WI38 (cell line): ENCODE measurements around the gene CA11.

Experiments
- H3K4me3 ChIP-seq: 2 replicates; pipeline ENCODE4 v1.5.1; 2011; ENCODE audit warnings: low read depth, mild to moderate bottlenecking, control low read depth, low read length
- TF ChIP-seq, protein P1 (sequence below): IDR thresholded peaks from 2 replicates; pipeline ENCODE4 v1.5.1; 2012; ENCODE audit warnings: low read depth, mild to moderate bottlenecking, control low read depth, low read length

Gene CA11

DNA sequence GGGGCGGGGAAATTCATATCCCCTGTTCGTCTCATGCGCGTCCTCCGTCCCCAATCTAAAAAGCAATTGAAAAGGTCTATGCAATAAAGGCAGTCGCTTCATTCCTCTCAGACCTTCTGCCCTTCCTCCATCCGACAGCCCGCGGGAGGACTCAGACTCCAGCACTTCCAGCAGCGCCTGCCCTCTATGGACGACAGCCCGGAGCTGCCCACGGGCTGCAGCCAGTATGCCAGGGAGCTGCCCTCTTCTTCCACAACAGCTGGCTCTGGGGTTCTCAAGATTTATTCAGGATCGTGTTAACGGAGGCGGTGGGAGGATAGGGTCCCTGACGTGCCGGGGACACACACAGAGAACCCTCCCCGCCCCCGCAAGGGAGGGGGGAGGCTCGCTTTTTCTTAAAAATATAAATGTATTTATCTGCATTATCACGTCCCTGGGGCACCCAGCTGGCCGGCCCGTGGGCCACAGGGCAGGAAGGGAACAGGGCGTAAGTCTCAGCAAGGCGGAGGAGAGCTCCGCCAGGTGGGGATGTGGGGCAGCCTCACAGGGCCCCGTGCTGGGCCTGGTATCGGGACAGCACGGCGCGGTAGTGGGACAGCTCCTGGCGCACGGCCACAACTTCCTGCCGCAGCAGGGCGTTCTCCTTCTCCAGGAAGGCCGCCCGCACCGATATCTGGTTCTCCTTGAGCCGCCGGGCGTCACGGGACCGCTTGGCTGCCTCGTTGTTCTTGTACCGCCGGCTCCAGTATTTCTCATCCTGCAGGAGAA is 15.5 kb downstream of the CA11 start:
- H3K4me3 ChIP-seq, result no peak overlapping the region
- TF ChIP-seq, protein P1, sequence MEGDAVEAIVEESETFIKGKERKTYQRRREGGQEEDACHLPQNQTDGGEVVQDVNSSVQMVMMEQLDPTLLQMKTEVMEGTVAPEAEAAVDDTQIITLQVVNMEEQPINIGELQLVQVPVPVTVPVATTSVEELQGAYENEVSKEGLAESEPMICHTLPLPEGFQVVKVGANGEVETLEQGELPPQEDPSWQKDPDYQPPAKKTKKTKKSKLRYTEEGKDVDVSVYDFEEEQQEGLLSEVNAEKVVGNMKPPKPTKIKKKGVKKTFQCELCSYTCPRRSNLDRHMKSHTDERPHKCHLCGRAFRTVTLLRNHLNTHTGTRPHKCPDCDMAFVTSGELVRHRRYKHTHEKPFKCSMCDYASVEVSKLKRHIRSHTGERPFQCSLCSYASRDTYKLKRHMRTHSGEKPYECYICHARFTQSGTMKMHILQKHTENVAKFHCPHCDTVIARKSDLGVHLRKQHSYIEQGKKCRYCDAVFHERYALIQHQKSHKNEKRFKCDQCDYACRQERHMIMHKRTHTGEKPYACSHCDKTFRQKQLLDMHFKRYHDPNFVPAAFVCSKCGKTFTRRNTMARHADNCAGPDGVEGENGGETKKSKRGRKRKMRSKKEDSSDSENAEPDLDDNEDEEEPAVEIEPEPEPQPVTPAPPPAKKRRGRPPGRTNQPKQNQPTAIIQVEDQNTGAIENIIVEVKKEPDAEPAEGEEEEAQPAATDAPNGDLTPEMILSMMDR, result no peak

DNA sequence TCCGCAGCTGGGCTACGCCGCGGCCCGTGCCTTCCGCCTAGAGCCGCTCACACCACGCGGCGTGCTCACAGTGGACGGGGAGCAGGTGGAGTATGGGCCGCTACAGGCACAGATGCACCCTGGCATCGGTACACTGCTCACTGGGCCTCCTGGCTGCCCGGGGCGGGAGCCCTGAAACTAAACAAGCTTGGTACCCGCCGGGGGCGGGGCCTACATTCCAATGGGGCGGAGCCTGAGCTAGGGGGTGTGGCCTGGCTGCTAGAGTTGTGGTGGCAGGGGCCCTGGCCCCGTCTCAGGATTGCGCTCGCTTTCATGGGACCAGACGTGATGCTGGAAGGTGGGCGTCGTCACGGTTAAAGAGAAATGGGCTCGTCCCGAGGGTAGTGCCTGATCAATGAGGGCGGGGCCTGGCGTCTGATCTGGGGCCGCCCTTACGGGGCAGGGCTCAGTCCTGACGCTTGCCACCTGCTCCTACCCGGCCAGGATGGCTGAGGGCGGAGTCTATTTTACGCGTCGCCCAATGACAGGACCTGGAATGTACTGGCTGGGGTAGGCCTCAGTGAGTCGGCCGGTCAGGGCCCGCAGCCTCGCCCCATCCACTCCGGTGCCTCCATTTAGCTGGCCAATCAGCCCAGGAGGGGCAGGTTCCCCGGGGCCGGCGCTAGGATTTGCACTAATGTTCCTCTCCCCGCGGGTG is 16.2 kb downstream of the CA11 start:
- H3K4me3 ChIP-seq, result no peak overlapping the region
- TF ChIP-seq, protein P1, result no peak

DNA sequence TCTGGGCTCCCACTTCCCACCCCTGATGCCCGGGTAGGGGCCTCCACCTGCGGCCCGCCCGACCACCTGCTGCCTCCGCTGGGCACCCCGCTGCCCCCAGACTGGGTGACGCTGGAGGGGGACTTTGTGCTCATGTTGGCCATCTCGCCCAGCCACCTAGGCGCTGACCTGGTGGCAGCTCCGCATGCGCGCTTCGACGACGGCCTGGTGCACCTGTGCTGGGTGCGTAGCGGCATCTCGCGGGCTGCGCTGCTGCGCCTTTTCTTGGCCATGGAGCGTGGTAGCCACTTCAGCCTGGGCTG is 16.7 kb downstream of the CA11 start:
- TF ChIP-seq, protein P1, result no peak
- H3K4me3 ChIP-seq, result no peak overlapping the region

DNA sequence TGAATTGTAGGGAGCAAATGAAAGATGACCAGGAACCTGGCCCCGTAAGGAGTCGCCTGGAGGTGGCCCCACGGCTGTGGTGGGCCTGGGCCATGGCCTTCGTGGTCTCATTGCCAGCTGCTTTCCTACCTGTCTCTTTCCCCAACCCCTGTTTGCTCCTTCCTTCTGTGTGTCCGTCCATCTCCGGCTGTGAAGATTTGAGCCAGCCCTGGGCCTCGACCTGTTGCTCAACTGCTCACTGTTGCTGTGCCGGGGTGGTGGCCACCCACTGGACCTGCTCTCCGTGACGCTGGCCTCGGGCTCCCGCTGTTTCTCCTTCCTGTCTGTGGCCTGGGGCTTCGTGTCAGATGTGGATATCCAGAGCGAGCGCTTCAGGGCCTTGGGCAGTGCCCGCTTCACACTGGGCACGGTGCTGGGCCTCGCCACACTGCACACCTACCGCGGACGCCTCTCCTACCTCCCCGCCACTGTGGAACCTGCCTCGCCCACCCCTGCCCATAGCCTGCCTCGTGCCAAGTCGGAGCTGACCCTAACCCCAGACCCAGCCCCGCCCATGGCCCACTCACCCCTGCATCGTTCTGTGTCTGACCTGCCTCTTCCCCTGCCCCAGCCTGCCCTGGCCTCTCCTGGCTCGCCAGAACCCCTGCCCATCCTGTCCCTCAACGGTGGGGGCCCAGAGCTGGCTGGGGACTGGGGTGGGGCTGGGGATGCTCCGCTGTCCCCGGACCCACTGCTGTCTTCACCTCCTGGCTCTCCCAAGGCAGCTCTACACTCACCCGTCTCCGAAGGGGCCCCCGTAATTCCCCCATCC is 17.3 kb downstream of the CA11 start:
- H3K4me3 ChIP-seq, result no peak overlapping the region
- TF ChIP-seq, protein P1, result no peak

DNA sequence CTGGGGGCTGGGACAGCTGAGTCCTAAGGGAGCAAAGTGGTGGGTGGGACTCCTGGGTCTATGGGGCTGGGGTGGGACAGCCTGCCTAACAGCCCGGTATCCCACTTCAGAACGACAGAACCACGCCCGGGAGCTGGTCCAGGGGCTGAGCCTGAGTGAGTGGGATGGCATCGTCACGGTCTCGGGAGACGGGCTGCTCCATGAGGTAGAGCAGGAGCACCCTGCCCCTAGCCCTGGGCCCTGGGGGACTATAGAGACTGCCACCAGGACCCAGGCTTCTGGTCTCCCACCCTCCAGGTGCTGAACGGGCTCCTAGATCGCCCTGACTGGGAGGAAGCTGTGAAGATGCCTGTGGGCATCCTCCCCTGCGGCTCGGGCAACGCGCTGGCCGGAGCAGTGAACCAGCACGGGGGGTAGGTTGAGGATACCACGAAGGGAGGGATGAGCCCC is 18.1 kb downstream of the CA11 start:
- TF ChIP-seq, protein P1, result no peak

DNA sequence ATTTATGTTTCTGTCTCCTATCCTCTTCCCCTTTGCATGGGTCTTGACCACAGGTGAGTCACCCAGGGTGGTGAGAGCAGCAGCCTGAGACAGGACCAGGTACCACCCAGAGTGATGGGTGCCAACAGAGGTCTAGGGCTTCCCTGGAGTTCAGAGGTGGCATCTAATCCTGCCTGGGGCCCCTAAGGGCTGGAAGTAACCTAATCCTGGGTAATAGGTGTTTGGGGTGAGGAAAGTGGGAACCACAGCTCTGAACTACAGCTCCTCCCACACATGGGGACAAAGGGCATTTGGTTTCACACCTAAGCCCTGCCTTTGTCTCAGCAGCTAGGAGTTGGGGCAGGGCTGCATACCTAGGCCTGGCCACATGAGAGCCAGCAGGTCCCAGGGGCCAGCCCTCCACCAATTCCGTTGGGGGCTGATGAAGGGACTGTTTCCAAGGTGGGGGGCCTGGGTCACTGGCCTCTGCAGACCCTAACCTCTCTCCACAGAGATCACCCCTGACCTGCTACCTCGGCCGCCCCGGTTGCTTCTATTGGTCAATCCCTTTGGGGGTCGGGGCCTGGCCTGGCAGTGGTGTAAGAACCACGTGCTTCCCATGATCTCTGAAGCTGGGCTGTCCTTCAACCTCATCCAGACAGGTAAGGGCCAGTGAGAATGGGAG is 18.7 kb downstream of the CA11 start:
- TF ChIP-seq, protein P1, result no peak
- H3K4me3 ChIP-seq, result no peak overlapping the region

More for the DNA sequence above, 18.1 kb downstream of the CA11 start:
- no peak overlapping the region for H3K4me3 ChIP-seq
